ENCODE data around the gene STRA8. TPM values are rescaled to one million over a fixed set of nuclear protein-coding genes. Genes with fewer than 3 reads are reported as not detected.

The STRA8 gene
- total RNA-seq, 1 experiment from 2014 or later = not detected

DNA sequence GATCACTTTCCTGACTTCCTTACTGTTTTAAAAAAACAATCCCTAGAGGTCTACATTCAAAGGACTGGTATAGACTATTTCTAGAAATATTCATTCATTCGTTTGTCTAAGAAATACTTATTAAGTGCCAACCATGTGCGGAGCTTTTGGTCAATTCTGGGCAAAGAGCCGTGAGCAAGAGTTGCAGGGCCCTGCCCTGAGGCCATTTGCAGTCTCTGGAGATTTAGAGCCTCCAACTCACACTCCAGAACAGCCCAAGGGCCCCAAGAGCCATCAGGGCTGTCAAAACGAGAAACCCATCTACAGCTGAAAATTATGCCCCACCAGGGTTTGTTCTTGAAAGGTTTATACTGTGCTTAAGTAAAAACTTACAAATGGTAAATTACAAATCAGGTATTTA lies 38.5 kb upstream of the STRA8 start:
- H3K27me3 Mint-ChIP-seq (ENCODE audit: low read depth) = no peaks in the 10 kb centered on the region
- Histone ChIP-seq H2AFZ (ENCODE audit: low read length) (no peak overlapping the region), H3K4ac (ENCODE audit: low read depth, low read length) (no peak overlapping the region), H3K27me3 (ENCODE audit: insufficient read depth, low read length) (no peaks in the 10 kb centered on the region), H4K20me1 (ENCODE audit: control insufficient read depth, insufficient read depth, insufficient read length) (no peaks in the 10 kb centered on the region), H2BK120ac (ENCODE audit: low read depth, low read length, poor library complexity, severe bottlenecking) (no peak overlapping the region), H4K91ac (ENCODE audit: insufficient read length, low read depth, low read length) (no peak overlapping the region), H3K9ac (ENCODE audit: extremely low read depth, insufficient read length, low read length) (no peak overlapping the region), H2BK12ac (ENCODE audit: insufficient read length, low read depth, low read length) (no peak overlapping the region), H3K4me1 (ENCODE audit: insufficient read depth, low read length) (no peaks in the 10 kb centered on the region), H3K23ac (ENCODE audit: insufficient read length, low read depth, low read length) (no peak overlapping the region), H3K56ac (ENCODE audit: insufficient read length, low read depth, low read length) (no peak overlapping the region), H3K14ac (ENCODE audit: insufficient read depth, low read length) (no peak overlapping the region), H3K27ac (ENCODE audit: insufficient read length, low read depth, low read length) (no peak overlapping the region), H2BK15ac (ENCODE audit: low read depth, low read length) (no peak overlapping the region), H3K4me2 (ENCODE audit: insufficient read depth, insufficient read length, low read length) (no peak overlapping the region), H3K79me2 (ENCODE audit: insufficient read depth, low read length) (no peaks in the 10 kb centered on the region), H3T11ph (ENCODE audit: low read length) (no peak overlapping the region), H2BK5ac (ENCODE audit: insufficient read length, low read length) (no peak overlapping the region), H3K9me3 (ENCODE audit: control insufficient read depth, low read depth, low read length) (no peaks in the 10 kb centered on the region), H2BK20ac (ENCODE audit: low read depth, low read length, poor library complexity, severe bottlenecking) (no peak overlapping the region), H2AK5ac (ENCODE audit: insufficient read length, low read length) (no peak overlapping the region), H4K5ac (ENCODE audit: insufficient read length, low read depth, low read length) (no peak overlapping the region), H4K8ac (replicated peaks; ENCODE audit: insufficient read length, low read depth, low read length) (no peak overlapping the region), H3K18ac (ENCODE audit: insufficient read length, low read depth, low read length) (no peak overlapping the region), H3K23me2 (ENCODE audit: insufficient read length, low read depth, low read length, poor library complexity, severe bottlenecking) (no peaks in the 10 kb centered on the region), H3K79me1 (ENCODE audit: insufficient read depth, low read depth, low read length, poor library complexity, severe bottlenecking) (no peaks in the 10 kb centered on the region)
- no peak overlapping the region for H3K4me3 Mint-ChIP-seq
- TF ChIP-seq CTCF (conservative IDR thresholded peaks at IDR 0.05) = no peak
- peaks cover 6 to 49% (median 23%) of the 10 kb centered on the region in 3 experiments for H3K36me3 Mint-ChIP-seq (ENCODE audit: insufficient read depth in 1 of 3, low read depth in 3 of 3)
- DNase-seq = no peak
- WGBS (ENCODE audit: extremely low coverage, insufficient read length, low lambda C conversion rate) = no CpG with 5 or more reads among the region's 4 CpGs
- H3K27ac Mint-ChIP-seq = peak overlapping the region in 1 of 3 experiments; percentile 27; a peak in 1 of 7 replicates
- no peaks in the 10 kb centered on the region for H3K9me3 Mint-ChIP-seq
- peaks cover 0 to 5% of the 10 kb centered on the region in 2 experiments; a peak in 3 of 4 replicates for H3K4me1 Mint-ChIP-seq

Data from H9 (cell line).